OCI-LY1 (cell line): Measurements from ENCODE around the gene GPR15.

ENCODE experiments used
- H2AFZ ChIP-seq: fragments of 200-600 bp; sonication (generic), shearing (Covaris generic); 2 replicates; pipeline ENCODE4 v1.6.0; 2014; ENCODE audit warnings: antibody characterized with exemption, mild to moderate bottlenecking, low read length
- H3F3A ChIP-seq: fragments of 200-600 bp; sonication (generic), shearing (Covaris generic); 2 replicates; pipeline ENCODE4 v1.6.0; 2014; ENCODE audit warnings: mild to moderate bottlenecking, antibody characterized with exemption, low read length, moderate library complexity; ENCODE audit not compliant: insufficient read depth
- H3K27ac ChIP-seq: fragments of 200-600 bp; sonication (generic); 2 replicates; pipeline ENCODE4 v1.5.1; 2014; ENCODE audit warnings: low read length, mixed run types, mild to moderate bottlenecking, low read depth; ENCODE audit not compliant: poor library complexity, severe bottlenecking
- H3K27me3 ChIP-seq: fragments of 200-600 bp; sonication (generic); 2 replicates; pipeline ENCODE4 v1.6.0; 2014; ENCODE audit warnings: antibody characterized with exemption, mild to moderate bottlenecking, low read length, moderate library complexity; ENCODE audit not compliant: insufficient read depth
- H3K36me3 ChIP-seq: fragments of 200-600 bp; sonication (generic); 2 replicates; pipeline ENCODE4 v1.6.1; 2014; ENCODE audit warnings: mild to moderate bottlenecking, antibody characterized with exemption, low read length, moderate library complexity, mixed read lengths; ENCODE audit not compliant: insufficient read depth
- H3K4me1 ChIP-seq: fragments of 200-600 bp; sonication (generic); 2 replicates; pipeline ENCODE4 v1.5.1; 2014; ENCODE audit warnings: mild to moderate bottlenecking, low read length, moderate library complexity; ENCODE audit not compliant: insufficient read depth, severe bottlenecking
- H3K4me2 ChIP-seq: fragments of 200-600 bp; sonication (generic), shearing (Covaris generic); 2 replicates; pipeline ENCODE4 v1.6.1; 2014; ENCODE audit warnings: low read length
- H3K4me3 ChIP-seq: fragments of 200-600 bp; sonication (generic); 2 replicates; pipeline ENCODE4 v1.5.1; 2014; ENCODE audit warnings: low read length, low read depth, mild to moderate bottlenecking, mixed read lengths; ENCODE audit not compliant: poor library complexity, severe bottlenecking
- H3K79me2 ChIP-seq: fragments of 200-600 bp; shearing (Covaris generic); 2 replicates; pipeline ENCODE4 v1.6.1; 2016; ENCODE audit warnings: mixed run types, low read length, mixed read lengths; ENCODE audit not compliant: insufficient read depth
- H3K9ac ChIP-seq: fragments of 200-600 bp; sonication (generic), shearing (Covaris generic); 2 replicates; pipeline ENCODE4 v1.6.1; 2014; ENCODE audit warnings: mild to moderate bottlenecking, low read length, mixed read lengths
- H3K9me2 ChIP-seq: fragments of 200-600 bp; sonication (generic), shearing (Covaris generic); 2 replicates; pipeline ENCODE4 v1.6.1; 2014; ENCODE audit warnings: low read depth, mild to moderate bottlenecking, low read length, mixed read lengths
- H3K9me3 ChIP-seq: fragments of 200-600 bp; shearing (Covaris generic); 2 replicates; pipeline ENCODE4 v1.6.1; 2014; ENCODE audit warnings: low read length, mixed read lengths
- H4K20me1 ChIP-seq: fragments of 200-600 bp; sonication (generic), shearing (Covaris generic); 2 replicates; pipeline ENCODE4 v1.6.0; 2016; ENCODE audit warnings: mild to moderate bottlenecking, low read length; ENCODE audit not compliant: insufficient read depth
- CTCF ChIP-seq: fragments of 200-600 bp; sonication (generic), shearing (Covaris generic); IDR thresholded peaks from 2 replicates; pipeline ENCODE4 v1.5.1; 2017; ENCODE audit warnings: mild to moderate bottlenecking, antibody characterized with exemption, low read length, moderate library complexity, mixed read lengths
- EZH2 ChIP-seq: fragments of 200-600 bp; sonication (generic), shearing (Covaris generic); IDR thresholded peaks from 2 replicates; pipeline ENCODE4 v1.8.0; 2017; ENCODE audit warnings: borderline replicate concordance, mixed run types, mild to moderate bottlenecking, antibody characterized with exemption, low read length, moderate library complexity, mixed read lengths

GPR15 gene

GRCh38 chr3:98545940-98546339 is 14.2 kb downstream of the GPR15 start:
- no peak overlapping the region for H3K27ac ChIP-seq
- no peaks in the 10 kb centered on the region for H3K79me2 ChIP-seq
- no peaks in the 10 kb centered on the region for H3F3A ChIP-seq
- peaks cover 22% of the 10 kb centered on the region for H3K4me1 ChIP-seq
- no peaks in the 10 kb centered on the region for H3K36me3 ChIP-seq
- H3K27me3 ChIP-seq: no peaks in the 10 kb centered on the region
- TF ChIP-seq CTCF (no peak), EZH2 (no peak)
- H3K9me2 ChIP-seq: no peaks in the 10 kb centered on the region
- no peaks in the 10 kb centered on the region for H4K20me1 ChIP-seq
- no peak overlapping the region for H3K9ac ChIP-seq
- H2AFZ ChIP-seq: no peak overlapping the region
- H3K9me3 ChIP-seq: no peaks in the 10 kb centered on the region
- H3K4me2 ChIP-seq: no peak overlapping the region
- H3K4me3 ChIP-seq: no peak overlapping the region

GRCh38 chr3:98548544-98548943 is 16.8 kb downstream of the GPR15 start:
- no peak for TF ChIP-seq CTCF
- no peak for TF ChIP-seq EZH2
- Histone ChIP-seq H3K9me2 (no peaks in the 10 kb centered on the region), H2AFZ (no peak overlapping the region), H3K9ac (no peak overlapping the region), H4K20me1 (no peaks in the 10 kb centered on the region), H3K9me3 (no peaks in the 10 kb centered on the region), H3K36me3 (no peaks in the 10 kb centered on the region), H3K27ac (no peak overlapping the region), H3K79me2 (no peaks in the 10 kb centered on the region), H3K4me3 (no peak overlapping the region), H3F3A (no peaks in the 10 kb centered on the region), H3K4me1 (peaks cover 31% of the 10 kb centered on the region), H3K27me3 (no peaks in the 10 kb centered on the region), H3K4me2 (no peak overlapping the region)

GRCh38 chr3:98550833-98551232 is 19.1 kb downstream of the GPR15 start:
- no peaks in the 10 kb centered on the region for H3K27me3 ChIP-seq
- no peak overlapping the region for H2AFZ ChIP-seq
- H3K4me3 ChIP-seq: no peak overlapping the region
- H4K20me1 ChIP-seq: no peaks in the 10 kb centered on the region
- TF ChIP-seq CTCF (no peak), EZH2 (no peak)
- H3K79me2 ChIP-seq: no peaks in the 10 kb centered on the region
- no peaks in the 10 kb centered on the region for H3K9me2 ChIP-seq
- H3K27ac ChIP-seq: no peak overlapping the region
- no peak overlapping the region for H3K9ac ChIP-seq
- no peaks in the 10 kb centered on the region for H3F3A ChIP-seq
- peaks cover 43% of the 10 kb centered on the region for H3K4me1 ChIP-seq
- no peaks in the 10 kb centered on the region for H3K9me3 ChIP-seq
- no peaks in the 10 kb centered on the region for H3K36me3 ChIP-seq
- H3K4me2 ChIP-seq: no peak overlapping the region
